ENCODE results near the gene KIAA1217.

The KIAA1217 gene

GRCh38 chr10:24287559-24288195 is 78.7 kb downstream of the KIAA1217 start:
- H3K27ac ChIP-seq, result no peak overlapping the region
- no peak for TF ChIP-seq ZFX (IDR thresholded peaks at IDR 0.05)
- TF ChIP-seq CTCF (conservative IDR thresholded peaks at IDR 0.05), result peak; percentile 26

GRCh38 chr10:24288581-24288980 is 79.6 kb downstream of the KIAA1217 start:
- TF ChIP-seq CTCF (conservative IDR thresholded peaks at IDR 0.05) (no peak), ZFX (IDR thresholded peaks at IDR 0.05) (no peak)
- H3K27ac ChIP-seq, result peak overlapping the region; percentile 22; the same call in 1 of the 2 replicates

DNA sequence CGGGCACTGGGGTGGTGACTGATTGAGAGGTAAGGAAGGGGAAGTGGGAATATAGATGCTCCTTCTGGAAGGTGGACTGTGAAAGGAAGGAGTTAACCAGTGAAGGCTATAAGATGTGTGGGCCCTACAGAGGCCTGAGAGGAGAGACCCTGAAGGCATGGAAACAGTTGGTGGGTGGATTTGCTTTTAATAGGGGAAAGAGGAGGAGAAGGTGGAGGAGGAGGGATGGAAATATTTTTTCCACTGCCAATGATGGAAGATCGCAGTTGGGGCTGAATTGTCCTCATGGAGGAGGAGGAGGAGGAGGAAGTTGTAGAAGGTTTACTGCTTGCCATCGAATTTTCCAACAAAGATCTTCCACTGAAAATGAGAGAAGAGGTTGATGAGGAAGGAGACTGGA is 80.3 kb downstream of the KIAA1217 start:
- H3K27ac ChIP-seq, result peak overlapping the region; percentile 45; the same call in 1 of the 2 replicates
- TF ChIP-seq ZFX (IDR thresholded peaks at IDR 0.05), result no peak
- TF ChIP-seq CTCF (conservative IDR thresholded peaks at IDR 0.05), result no peak

DNA sequence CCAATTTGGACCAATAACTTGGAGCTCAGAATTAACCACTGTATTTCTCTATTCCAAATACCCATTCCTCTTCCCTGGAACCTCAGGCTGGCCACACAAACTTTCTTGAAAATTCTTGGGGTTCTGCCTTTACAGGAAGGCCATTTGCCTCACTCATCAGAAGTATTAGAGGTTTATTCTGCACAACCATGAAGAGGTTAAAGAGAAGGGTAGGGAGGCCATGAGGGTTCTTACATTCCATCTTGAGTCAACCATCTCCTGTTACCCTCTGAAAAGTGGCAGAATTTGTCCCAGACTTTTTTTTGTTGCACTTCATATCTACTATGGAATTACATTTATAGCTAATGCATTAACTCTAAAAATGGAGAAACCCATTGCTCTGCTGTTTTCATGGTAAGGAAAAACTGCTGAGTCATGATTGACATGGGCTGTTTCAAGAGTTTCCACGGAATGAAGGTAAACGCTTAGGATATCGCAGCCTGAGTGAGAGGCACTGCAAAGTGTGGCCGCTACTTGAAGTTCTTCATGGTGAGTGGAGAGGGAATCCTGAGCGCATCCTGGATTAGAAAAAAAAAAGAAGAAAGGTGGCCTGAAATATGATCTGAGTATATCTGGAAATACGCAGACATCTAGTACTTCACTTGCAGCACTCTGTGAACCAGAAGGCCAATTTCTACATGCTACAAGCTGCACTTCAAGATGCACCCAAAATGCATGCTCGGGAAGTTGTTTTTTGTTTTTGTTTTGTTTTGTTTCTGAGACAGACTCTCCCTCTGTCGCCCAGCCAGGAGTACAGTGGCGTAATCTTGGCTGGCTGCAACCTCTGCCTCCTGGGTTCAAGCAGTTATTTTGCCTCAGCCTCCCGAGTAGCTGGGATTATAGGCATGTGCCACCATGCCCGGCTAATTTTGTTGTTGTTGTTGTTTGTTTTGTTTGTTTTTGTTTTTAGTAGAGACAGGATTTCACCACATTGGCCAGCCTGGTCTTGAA is 83.7 kb downstream of the KIAA1217 start:
- H3K27ac ChIP-seq, result peak overlapping the region; percentile 8; the same call in 1 of the 2 replicates
- no peak for TF ChIP-seq ZFX (IDR thresholded peaks at IDR 0.05)
- no peak for TF ChIP-seq CTCF (conservative IDR thresholded peaks at IDR 0.05)

DNA sequence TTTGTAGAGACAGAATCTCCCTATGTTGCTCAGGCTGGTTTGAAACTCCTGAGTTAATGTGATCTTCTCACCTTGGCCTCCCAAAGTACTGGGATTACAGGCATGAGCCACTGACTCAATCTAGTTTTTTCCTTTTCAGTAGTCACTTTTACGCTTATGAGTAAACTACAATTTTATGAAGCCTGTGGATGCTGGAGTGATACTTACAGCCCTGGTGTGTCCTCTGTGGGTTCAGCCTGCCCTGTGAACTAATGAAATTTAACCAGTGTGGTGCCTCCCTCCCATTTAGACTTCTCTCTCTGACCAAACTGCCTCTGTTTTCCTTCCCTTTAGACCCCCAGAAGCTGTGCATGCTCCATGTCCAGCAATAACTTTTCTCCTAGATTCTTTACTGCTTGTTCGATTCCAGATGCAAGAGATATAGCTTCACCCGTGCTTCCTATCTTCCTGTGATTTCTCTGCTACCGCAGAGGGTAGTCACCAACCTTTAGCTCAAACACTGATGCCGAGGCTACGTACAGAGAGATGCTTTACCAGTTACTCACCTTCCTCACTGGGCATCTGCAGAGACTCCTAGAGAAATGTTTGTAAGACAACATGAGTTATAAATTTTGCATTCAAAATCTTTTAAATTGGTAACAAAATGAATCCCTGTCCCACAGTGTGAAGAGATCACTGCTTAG is 90.8 kb downstream of the KIAA1217 start:
- no peak for TF ChIP-seq CTCF (conservative IDR thresholded peaks at IDR 0.05)
- no peak for TF ChIP-seq ZFX (IDR thresholded peaks at IDR 0.05)
- no peak overlapping the region for H3K27ac ChIP-seq

GRCh38 chr10:24303522-24304310 is 94.8 kb downstream of the KIAA1217 start:
- no peak overlapping the region for H3K27ac ChIP-seq
- TF ChIP-seq ZFX (IDR thresholded peaks at IDR 0.05) (no peak), CTCF (conservative IDR thresholded peaks at IDR 0.05) (no peak)
